ENCODE data around the gene CYP20A1. TPM values are rescaled to one million over a fixed set of nuclear protein-coding genes. Genes with fewer than 3 reads are reported as not detected.

Gene CYP20A1
- total RNA-seq, 2 donors from 2014 or later: 22.9 to 27.8 TPM

GRCh38 chr2:203327901-203328759, 89.3 kb downstream of the CYP20A1 start, which contains the start of gene ABI2:
Gene ABI2, plus strand, starts transcription at chr2:203328394. Its CDS starts 121 bp downstream, at chr2:203328515.
- Mint-ChIP-seq H3K4me1 (peaks cover 10% of the 10 kb centered on the region), H3K36me3 (ENCODE audit: low read depth) (no peaks in the 10 kb centered on the region), H3K27me3 (ENCODE audit: insufficient read depth) (no peaks in the 10 kb centered on the region), H3K4me3 (peak within 1 kb of the TSS; percentile 73), H3K9me3 (no peaks in the 10 kb centered on the region), H3K27ac (peak within 1 kb of the TSS; percentile 99)
- peak; percentile 97 for DNase-seq
- no peaks in the 10 kb centered on the region for H3K9me3 ChIP-seq (ENCODE audit: control insufficient read depth, low read length)
- no peak for TF ChIP-seq CTCF (conservative IDR thresholded peaks at IDR 0.05)
- peak within 1 kb of the TSS; percentile 98 for H3K4me3 ChIP-seq (ENCODE audit: low read length)
- peak within 1 kb of the TSS; percentile 98 for H3K27ac ChIP-seq (ENCODE audit: low read depth, low read length)
- H3K36me3 ChIP-seq (ENCODE audit: control insufficient read depth, insufficient read depth, low read length): no peaks in the 10 kb centered on the region
- 0 to 1% methylated on average over 17 to 98 of the region's 98 CpGs for WGBS, 2 experiments (ENCODE audit: insufficient coverage in 1 of 2, insufficient read length in 1 of 2)
- no peaks in the 10 kb centered on the region for H3K4me1 ChIP-seq (ENCODE audit: control insufficient read depth, insufficient read depth, low read length)
- no peaks in the 10 kb centered on the region for H3K27me3 ChIP-seq (ENCODE audit: control insufficient read depth, insufficient read depth, low read length, poor library complexity, severe bottlenecking)
- peak within 1 kb of the TSS; percentile 97 for H3K9ac ChIP-seq (ENCODE audit: extremely low read depth, low read length, poor library complexity, severe bottlenecking)

GRCh38 chr2:203328760-203329540, 90.1 kb downstream of the CYP20A1 start:
- H3K9me3 Mint-ChIP-seq: no peaks in the 10 kb centered on the region
- WGBS, 2 experiments (ENCODE audit: insufficient coverage in 1 of 2, insufficient read length in 1 of 2): 0% methylated on average over 11 to 31 of the region's 31 CpGs
- peak overlapping the region; percentile 73 for H3K4me3 Mint-ChIP-seq
- Histone ChIP-seq H3K4me1 (ENCODE audit: control insufficient read depth, insufficient read depth, low read length) (no peaks in the 10 kb centered on the region), H3K36me3 (ENCODE audit: control insufficient read depth, insufficient read depth, low read length) (no peaks in the 10 kb centered on the region), H3K9me3 (ENCODE audit: control insufficient read depth, low read length) (no peaks in the 10 kb centered on the region), H3K4me3 (ENCODE audit: low read length) (peak overlapping the region; percentile 98), H3K27me3 (ENCODE audit: control insufficient read depth, insufficient read depth, low read length, poor library complexity, severe bottlenecking) (no peaks in the 10 kb centered on the region), H3K9ac (ENCODE audit: extremely low read depth, low read length, poor library complexity, severe bottlenecking) (peak overlapping the region; percentile 87), H3K27ac (ENCODE audit: low read depth, low read length) (peak overlapping the region; percentile 98)
- H3K27ac Mint-ChIP-seq: peak overlapping the region; percentile 80
- peak; percentile 73 for DNase-seq
- TF ChIP-seq CTCF (conservative IDR thresholded peaks at IDR 0.05): no peak
- H3K36me3 Mint-ChIP-seq (ENCODE audit: low read depth): no peaks in the 10 kb centered on the region
- H3K27me3 Mint-ChIP-seq (ENCODE audit: insufficient read depth): no peaks in the 10 kb centered on the region
- H3K4me1 Mint-ChIP-seq: peaks cover 10% of the 10 kb centered on the region

- peak overlapping the region; percentile 98 for H3K4me3 ChIP-seq (ENCODE audit: low read length)
- peak overlapping the region; percentile 73 for H3K4me3 Mint-ChIP-seq
- H3K9ac ChIP-seq (ENCODE audit: extremely low read depth, low read length, poor library complexity, severe bottlenecking): peak overlapping the region; percentile 22
- peaks cover 10% of the 10 kb centered on the region for H3K4me1 Mint-ChIP-seq
- H3K27ac ChIP-seq (ENCODE audit: low read depth, low read length): no peak overlapping the region
- no peak for TF ChIP-seq CTCF (conservative IDR thresholded peaks at IDR 0.05)
- H3K36me3 Mint-ChIP-seq (ENCODE audit: low read depth): peaks cover 8% of the 10 kb centered on the region
- DNase-seq: no peak
- no peaks in the 10 kb centered on the region for H3K4me1 ChIP-seq (ENCODE audit: control insufficient read depth, insufficient read depth, low read length)
- H3K27me3 ChIP-seq (ENCODE audit: control insufficient read depth, insufficient read depth, low read length, poor library complexity, severe bottlenecking): no peaks in the 10 kb centered on the region
- H3K27me3 Mint-ChIP-seq (ENCODE audit: insufficient read depth): no peaks in the 10 kb centered on the region
- H3K27ac Mint-ChIP-seq: peak overlapping the region; percentile 40
- H3K9me3 Mint-ChIP-seq: no peaks in the 10 kb centered on the region
- no peaks in the 10 kb centered on the region for H3K36me3 ChIP-seq (ENCODE audit: control insufficient read depth, insufficient read depth, low read length)
- H3K9me3 ChIP-seq (ENCODE audit: control insufficient read depth, low read length): no peaks in the 10 kb centered on the region
Observed at GRCh38 chr2:203330434-203330833, 91.6 kb downstream of the CYP20A1 start.

Measured in endodermal cell (in vitro differentiated cells).